Suprapubic skin (tissue), 4 donors: Measurements from ENCODE around the gene TRAPPC10.

Experiments used
- POLR2A ChIP-seq, 2 donors: fragments of 450-650 bp; IDR thresholded peaks; one replicate each; pipeline ENCODE4 v1.6.1; 2017; ENCODE audit warnings: antibody characterized with exemption in 2 of 2, mild to moderate bottlenecking in 2 of 2, moderate library complexity in 2 of 2
- POLR2AphosphoS5 ChIP-seq, 3 donors: sonication (generic); formaldehyde crosslinking; IDR thresholded peaks; one replicate each; pipeline ENCODE4 v1.6.1; 2017; ENCODE audit warnings: antibody characterized with exemption in 3 of 3
- TF ChIP-seq, protein P1 (sequence below), 2 donors: fragments of 200-600 bp in 1 of 2; fragments of 450-650 bp in 1 of 2; sonication (generic) in 1 of 2; IDR thresholded peaks; one replicate each; pipeline ENCODE4 v1.5.1; 2016 to 2019; ENCODE audit warnings: antibody characterized with exemption in 2 of 2, mild to moderate bottlenecking in 1 of 2, moderate library complexity in 1 of 2

DNA sequence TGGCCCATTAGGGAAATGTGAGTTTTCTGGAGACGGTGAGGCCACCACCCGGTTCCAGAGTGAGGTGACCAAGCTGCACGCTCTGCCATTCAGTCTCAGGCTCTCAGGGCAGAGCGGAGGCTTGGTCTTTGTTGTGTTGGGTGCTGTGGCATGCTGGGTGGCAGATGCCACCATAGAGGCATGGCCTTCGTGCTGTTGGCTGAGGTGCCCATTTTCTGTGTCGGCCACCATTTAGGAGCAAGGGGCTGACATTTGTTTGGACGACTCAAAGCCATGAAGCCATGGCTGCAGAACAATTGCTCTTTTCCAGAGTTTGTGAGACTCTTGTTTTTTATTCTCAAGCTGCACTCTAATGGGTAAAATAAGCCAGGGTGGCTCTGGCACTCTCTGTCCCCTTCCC lies 58.3 kb downstream of the TRAPPC10 start:
- TF ChIP-seq, protein P1, sequence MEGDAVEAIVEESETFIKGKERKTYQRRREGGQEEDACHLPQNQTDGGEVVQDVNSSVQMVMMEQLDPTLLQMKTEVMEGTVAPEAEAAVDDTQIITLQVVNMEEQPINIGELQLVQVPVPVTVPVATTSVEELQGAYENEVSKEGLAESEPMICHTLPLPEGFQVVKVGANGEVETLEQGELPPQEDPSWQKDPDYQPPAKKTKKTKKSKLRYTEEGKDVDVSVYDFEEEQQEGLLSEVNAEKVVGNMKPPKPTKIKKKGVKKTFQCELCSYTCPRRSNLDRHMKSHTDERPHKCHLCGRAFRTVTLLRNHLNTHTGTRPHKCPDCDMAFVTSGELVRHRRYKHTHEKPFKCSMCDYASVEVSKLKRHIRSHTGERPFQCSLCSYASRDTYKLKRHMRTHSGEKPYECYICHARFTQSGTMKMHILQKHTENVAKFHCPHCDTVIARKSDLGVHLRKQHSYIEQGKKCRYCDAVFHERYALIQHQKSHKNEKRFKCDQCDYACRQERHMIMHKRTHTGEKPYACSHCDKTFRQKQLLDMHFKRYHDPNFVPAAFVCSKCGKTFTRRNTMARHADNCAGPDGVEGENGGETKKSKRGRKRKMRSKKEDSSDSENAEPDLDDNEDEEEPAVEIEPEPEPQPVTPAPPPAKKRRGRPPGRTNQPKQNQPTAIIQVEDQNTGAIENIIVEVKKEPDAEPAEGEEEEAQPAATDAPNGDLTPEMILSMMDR (IDR thresholded peaks at IDR 0.05) = no peak
- TF ChIP-seq POLR2AphosphoS5 (IDR thresholded peaks at IDR 0.05) (no peak), POLR2A (IDR thresholded peaks at IDR 0.05) (no peak)
